Measurements from ENCODE around the gene MTRR.

GRCh38 chr5:7926720-7927119, 57.8 kb downstream of the MTRR start:
- TF ChIP-seq CTCF (IDR thresholded peaks at IDR 0.05) (no peak), REST (IDR thresholded peaks at IDR 0.05; ENCODE audit: insufficient read depth in 1 of 2, low read depth in 2 of 2, low read length in 1 of 2) (no peak), SIN3A (IDR thresholded peaks at IDR 0.05; ENCODE audit: borderline replicate concordance, insufficient read depth, low read depth, low read length) (no peak)
